Fibroblast of pulmonary artery (primary cell): ENCODE results near the gene TMEFF1.
"Not testable (repeated sequence)": the region's sequence is repeated elsewhere in the genome, so short reads cannot be mapped to it uniquely, and the experiment has no call there.

Experiments used
- DNase-seq: peaks from one replicate; pipeline ENCODE4 v3.0.0-alpha.2; 2010; ENCODE audit warnings: low read depth
- H3K4me3 ChIP-seq: replicated peaks from 2 replicates; pipeline ENCODE4 v1.5.1; 2011; ENCODE audit warnings: low read depth, mild to moderate bottlenecking, control low read depth, low read length, moderate library complexity
- TF ChIP-seq, protein P1 (sequence below): IDR thresholded peaks from 2 replicates; pipeline ENCODE4 v1.5.1; 2011; ENCODE audit warnings: mild to moderate bottlenecking, control low read depth, low read length, inconsistent platforms; ENCODE audit errors: missing control alignments

TMEFF1 gene

DNA sequence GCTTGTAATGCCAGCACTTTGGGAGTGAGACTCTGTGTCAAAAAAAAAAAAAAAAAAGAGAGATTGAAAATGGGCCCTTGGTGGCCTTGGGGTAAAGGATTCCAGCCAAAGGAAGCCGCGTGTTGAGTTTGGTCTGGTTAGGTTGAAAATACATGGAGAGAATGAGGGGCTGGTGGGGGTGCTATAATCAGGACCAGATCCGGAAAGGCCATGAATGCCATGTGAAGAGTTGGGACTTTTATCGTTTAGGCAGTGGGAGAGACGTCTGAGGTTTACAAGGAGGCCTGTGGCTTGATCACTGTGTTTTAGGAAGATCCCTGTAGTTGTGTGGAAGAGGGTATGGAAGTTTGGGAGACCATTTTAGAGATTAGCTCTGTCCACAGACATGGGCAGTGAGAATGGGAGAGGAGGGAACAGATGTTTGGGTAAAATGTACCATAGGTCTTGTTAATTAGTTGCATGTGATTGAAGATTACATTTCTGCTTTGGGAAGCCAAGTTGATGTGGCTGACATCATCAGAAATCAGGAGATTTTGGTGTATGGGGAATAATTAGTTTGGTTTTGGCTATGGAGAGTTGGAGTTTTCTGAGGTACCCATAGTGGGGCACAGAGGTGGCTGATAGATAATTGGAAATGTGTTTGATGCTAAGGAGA lies 42.5 kb upstream of the TMEFF1 start:
- H3K4me3 ChIP-seq: no peak overlapping the region
- TF ChIP-seq, protein P1, sequence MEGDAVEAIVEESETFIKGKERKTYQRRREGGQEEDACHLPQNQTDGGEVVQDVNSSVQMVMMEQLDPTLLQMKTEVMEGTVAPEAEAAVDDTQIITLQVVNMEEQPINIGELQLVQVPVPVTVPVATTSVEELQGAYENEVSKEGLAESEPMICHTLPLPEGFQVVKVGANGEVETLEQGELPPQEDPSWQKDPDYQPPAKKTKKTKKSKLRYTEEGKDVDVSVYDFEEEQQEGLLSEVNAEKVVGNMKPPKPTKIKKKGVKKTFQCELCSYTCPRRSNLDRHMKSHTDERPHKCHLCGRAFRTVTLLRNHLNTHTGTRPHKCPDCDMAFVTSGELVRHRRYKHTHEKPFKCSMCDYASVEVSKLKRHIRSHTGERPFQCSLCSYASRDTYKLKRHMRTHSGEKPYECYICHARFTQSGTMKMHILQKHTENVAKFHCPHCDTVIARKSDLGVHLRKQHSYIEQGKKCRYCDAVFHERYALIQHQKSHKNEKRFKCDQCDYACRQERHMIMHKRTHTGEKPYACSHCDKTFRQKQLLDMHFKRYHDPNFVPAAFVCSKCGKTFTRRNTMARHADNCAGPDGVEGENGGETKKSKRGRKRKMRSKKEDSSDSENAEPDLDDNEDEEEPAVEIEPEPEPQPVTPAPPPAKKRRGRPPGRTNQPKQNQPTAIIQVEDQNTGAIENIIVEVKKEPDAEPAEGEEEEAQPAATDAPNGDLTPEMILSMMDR: no peak
- no peak for DNase-seq

DNA sequence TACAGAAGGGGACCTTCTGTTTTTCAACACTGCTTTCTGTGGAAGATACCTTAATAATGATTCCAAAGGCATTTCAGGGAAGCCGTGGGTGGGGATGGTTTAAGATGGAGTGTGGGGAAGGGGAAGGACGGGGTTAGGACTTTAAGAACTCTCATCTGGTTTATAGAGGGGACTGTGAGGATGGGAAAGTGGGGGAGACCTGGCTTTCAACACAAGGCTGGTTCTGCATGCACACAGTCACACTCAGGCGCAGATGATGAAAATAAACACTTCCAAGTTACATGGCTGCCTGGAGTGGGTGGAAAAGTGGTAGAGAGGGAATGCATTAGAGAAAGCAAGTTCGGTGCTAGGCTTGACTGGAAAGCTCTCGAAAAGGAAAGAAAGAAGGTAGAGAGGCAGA lies 41.1 kb upstream of the TMEFF1 start:
- TF ChIP-seq, protein P1: no peak
- DNase-seq: no peak

DNA sequence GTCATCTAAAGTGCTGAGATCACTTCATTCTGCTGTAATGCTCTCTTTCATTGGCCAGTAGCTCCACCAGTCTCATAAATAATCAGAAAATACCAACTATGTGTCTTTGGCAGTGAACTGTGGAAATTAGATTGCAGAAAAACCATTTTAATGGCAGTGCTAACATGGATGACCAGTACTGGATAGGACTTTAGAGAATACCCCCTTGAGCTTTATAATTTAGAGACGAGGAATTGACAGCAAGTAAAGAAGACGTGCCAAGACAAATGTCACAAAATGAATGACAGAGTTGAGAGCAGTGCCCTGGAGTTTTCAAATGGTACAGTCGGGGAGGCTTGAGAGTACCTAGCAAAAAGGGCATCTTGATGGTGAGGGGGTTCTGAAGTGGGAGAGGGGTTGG lies 40.2 kb upstream of the TMEFF1 start:
- no peak overlapping the region for H3K4me3 ChIP-seq
- no peak for DNase-seq
- TF ChIP-seq, protein P1: no peak

More for the DNA sequence above, 41.1 kb upstream of the TMEFF1 start:
- no peak overlapping the region for H3K4me3 ChIP-seq

DNA sequence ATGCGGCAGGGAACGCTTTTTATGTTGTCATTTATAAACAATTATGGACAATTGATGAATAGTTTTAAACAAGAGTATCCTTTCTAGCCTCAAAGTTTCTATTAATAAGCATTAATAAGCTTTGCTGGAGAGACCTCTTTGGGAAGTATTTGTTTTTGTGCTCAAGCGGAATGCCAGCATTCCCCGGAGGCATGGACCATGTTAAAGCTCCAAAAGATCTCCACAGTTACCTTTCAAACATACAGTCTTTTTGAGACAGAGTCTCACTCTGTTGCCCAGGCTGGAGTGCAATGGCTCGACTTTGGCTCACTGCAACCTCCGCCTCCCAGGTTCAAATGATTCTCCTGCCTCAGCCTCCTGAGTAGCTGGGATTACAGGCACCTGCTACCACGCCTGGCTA lies 36.4 kb upstream of the TMEFF1 start:
- TF ChIP-seq, protein P1: no peak
- DNase-seq: no peak

DNA sequence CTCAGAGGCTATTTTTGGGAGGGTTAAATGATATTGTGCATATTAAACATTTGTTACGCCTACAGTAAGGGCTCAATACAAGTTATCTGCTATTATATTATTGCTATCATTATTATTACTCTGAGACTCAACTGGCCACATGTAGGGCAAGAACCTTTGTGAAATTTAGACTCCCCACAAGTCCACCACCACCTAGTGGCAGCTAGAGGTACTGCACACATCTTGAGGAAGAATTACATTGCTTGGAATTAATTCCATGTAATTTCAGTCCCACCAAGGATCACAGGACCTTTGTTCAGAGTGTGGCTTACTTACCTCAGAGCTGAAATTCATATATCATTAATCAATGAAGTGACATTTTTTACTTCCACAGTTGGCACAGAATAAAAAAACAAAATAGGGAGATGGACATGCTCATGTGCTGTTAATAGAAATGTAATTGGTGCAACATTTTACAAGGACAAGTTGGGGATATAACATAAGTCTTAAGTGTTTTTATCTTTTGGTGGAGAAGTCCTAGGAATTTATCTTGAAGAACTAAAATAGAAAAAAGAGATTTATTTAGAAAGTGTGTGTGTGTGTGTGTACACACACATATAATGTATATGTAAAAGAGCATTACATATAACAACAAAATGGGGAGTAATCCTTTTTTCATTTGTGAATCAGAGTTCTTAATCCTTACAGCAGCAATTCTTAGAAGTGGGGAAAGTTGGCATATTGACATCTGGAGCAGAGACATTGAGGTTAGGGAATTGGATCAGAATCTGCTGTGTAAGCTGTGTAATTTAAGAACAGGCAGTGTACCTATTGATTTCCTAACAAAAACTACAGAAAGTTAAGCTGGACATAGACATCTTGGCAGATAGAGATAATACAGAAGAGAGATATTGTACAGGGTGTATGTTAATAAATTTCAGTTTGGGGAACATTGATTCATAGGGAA lies 34.8 kb upstream of the TMEFF1 start:
- no peak overlapping the region for H3K4me3 ChIP-seq
- TF ChIP-seq, protein P1: peak; percentile 98
- peak; percentile 86 for DNase-seq

More for the DNA sequence above, 36.4 kb upstream of the TMEFF1 start:
- H3K4me3 ChIP-seq: no peak overlapping the region

DNA sequence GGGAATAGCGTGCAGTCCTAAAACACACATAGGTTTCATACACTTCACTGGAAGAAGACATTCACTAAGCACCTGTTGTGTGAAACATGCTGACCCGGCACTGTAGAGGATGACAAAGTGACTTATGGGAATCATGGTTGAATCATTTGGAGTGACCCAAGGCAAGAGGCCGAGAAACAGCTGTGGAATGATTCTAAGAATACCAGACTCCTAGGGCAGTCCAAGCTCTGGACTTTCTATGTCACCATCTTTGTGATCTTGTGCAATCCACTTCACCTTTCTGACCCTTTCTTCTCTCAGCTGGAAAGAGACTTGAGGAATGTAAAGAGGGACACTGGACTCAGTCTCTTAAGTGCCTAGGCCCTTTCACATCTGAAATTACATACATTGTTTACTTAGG lies 32.9 kb upstream of the TMEFF1 start:
- peak; percentile 47 for DNase-seq
- TF ChIP-seq, protein P1: no peak
- no peak overlapping the region for H3K4me3 ChIP-seq

DNA sequence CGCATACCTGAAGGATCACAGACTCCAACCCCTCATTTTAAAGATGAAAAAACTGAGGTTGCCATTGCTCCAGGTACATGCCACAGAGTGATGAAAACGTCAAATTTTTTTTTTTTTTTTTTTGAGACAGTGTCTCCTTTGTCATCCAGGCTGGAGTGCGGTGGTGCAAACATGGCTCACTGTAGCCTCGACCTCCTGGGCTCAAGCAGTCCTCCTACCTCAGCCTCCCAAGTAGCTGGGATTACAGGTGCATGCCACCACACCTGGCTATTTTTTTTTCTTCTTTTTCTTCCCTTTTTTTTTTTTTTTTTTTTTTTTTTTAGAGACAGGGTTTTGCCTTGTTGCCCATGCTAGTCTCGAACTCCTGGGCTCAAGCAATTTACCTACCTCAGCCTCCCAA lies 32.5 kb upstream of the TMEFF1 start:
- not testable (repeated sequence) for DNase-seq, H3K4me3 ChIP-seq
